ENCODE results near the gene SERTAD1.

The SERTAD1 gene

GRCh38 chr19:40388481-40388880 lies 37.3 kb downstream of the SERTAD1 start:
- DNase-seq (ENCODE audit: low read depth, low spot score), result no peak
- TF ChIP-seq CTCF (IDR thresholded peaks at IDR 0.05; ENCODE audit: insufficient read depth, low read length, missing control alignments), result no peak
- CTCF ChIA-PET, result no interaction called here
- no peak overlapping the region for H3K4me3 ChIP-seq (ENCODE audit: low read depth, low read length)
- POLR2A ChIA-PET, result no interaction called here

GRCh38 chr19:40387155-40387554 lies 38.6 kb downstream of the SERTAD1 start:
- H3K4me3 ChIP-seq (ENCODE audit: low read depth, low read length), result no peak overlapping the region
- DNase-seq (ENCODE audit: low read depth, low spot score), result no peak
- CTCF ChIA-PET, result interaction anchor here (1.0 kb wide), 1 partner anchor 13 kb away, joined by 3 read pairs; no protein-coding TSS in a partner anchor
- POLR2A ChIA-PET, result no interaction called here
- TF ChIP-seq CTCF (IDR thresholded peaks at IDR 0.05; ENCODE audit: insufficient read depth, low read length, missing control alignments), result no peak

DNA sequence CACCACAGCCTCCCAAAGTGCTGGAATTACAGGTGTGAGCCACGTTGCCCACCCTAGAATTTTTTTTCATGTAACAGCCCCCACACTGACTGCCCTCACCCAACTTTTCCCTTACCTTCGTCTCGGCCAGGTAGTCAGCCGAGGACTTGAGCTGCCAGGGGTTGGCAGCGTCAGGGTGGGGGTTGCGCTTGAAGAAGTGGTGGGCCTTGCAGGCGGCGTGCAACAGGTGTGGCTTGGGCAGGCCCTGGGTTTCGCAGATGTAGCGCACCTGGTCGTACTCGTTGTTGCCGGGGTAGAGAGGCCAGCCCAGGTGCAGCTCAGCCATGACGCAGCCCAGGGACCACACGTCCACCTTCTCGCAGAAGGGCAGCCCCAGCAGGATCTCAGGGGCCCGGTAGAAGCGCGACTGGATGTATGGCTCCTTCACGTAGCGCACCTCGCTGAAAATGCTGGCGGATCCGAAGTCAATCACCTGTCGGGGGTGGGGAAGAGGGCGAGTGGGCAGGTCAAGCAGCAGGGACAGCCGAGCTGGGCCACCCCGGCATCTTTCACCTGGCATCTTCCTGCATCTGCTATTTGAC lies 42.0 kb downstream of the SERTAD1 start:
- POLR2A ChIA-PET, result no interaction called here
- H3K4me3 ChIP-seq (ENCODE audit: low read depth, low read length), result no peak overlapping the region
- no peak for DNase-seq (ENCODE audit: low read depth, low spot score)
- CTCF ChIA-PET, result interaction anchor here (1.6 kb wide), 2 partner anchors 11 to 244 kb away, joined by 4 to 5 read pairs; no protein-coding TSS in a partner anchor
- no peak for TF ChIP-seq CTCF (IDR thresholded peaks at IDR 0.05; ENCODE audit: insufficient read depth, low read length, missing control alignments)

GRCh38 chr19:40381321-40381720 lies 44.5 kb downstream of the SERTAD1 start:
- no peak overlapping the region for H3K4me3 ChIP-seq (ENCODE audit: low read depth, low read length)
- ChIA-PET CTCF (interaction anchor here (1.1 to 1.2 kb wide), 2 partner anchors 10 to 13 kb away, joined by 3 read pairs; no protein-coding TSS in a partner anchor), POLR2A (interaction anchor here (0.6 kb wide), 1 partner anchor 9 kb away, joined by 3 read pairs; no protein-coding TSS in a partner anchor)
- no peak for DNase-seq (ENCODE audit: low read depth, low spot score)
- TF ChIP-seq CTCF (IDR thresholded peaks at IDR 0.05; ENCODE audit: insufficient read depth, low read length, missing control alignments), result peak; percentile 1

DNA sequence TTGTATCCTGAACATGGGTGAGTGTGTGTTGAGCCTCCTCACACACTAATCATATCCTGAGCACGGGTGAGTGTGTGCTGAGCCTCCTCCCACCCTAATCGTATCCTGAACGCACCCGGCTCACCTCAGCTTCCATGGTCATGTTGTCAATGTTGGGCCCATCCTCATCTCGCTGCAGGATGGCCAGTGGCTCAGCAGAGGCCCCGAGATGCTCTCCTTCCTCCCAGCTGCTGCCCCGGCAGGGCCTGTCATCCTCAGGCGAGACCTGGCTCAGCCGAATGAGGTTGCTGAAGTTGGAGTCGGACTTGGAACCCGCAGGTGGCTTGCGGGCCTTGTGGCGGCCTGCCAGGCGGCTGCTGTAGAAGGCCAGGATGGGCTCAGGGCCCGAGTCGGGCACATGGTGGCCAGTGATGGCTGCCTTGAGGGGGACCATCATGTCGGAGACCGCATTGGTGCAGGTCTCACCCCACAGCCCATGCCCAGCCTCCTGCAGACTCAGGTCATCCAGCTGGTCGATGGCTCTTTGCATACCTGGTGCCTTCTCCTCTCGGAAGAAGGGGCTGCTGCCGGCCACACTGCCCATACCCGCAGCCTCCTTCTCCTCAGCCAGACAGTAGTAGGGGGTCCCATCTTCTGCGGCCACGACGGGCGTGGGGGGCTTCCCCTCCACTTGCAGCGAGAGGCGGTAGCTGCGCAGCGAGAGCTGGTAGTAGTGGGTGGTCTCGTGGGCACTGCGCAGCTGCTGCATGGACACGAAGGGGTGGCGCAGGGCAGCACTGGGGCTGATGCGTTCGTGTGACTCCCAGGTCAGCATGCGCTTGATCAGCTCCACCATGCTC lies 45.4 kb downstream of the SERTAD1 start:
- ChIA-PET POLR2A (no interaction called here), CTCF (interaction anchor here (1.1 to 1.2 kb wide), 2 partner anchors 9 to 12 kb away, joined by 3 read pairs; no protein-coding TSS in a partner anchor)
- no peak overlapping the region for H3K4me3 ChIP-seq (ENCODE audit: low read depth, low read length)
- TF ChIP-seq CTCF (IDR thresholded peaks at IDR 0.05; ENCODE audit: insufficient read depth, low read length, missing control alignments), result no peak
- no peak for DNase-seq (ENCODE audit: low read depth, low spot score)

DNA sequence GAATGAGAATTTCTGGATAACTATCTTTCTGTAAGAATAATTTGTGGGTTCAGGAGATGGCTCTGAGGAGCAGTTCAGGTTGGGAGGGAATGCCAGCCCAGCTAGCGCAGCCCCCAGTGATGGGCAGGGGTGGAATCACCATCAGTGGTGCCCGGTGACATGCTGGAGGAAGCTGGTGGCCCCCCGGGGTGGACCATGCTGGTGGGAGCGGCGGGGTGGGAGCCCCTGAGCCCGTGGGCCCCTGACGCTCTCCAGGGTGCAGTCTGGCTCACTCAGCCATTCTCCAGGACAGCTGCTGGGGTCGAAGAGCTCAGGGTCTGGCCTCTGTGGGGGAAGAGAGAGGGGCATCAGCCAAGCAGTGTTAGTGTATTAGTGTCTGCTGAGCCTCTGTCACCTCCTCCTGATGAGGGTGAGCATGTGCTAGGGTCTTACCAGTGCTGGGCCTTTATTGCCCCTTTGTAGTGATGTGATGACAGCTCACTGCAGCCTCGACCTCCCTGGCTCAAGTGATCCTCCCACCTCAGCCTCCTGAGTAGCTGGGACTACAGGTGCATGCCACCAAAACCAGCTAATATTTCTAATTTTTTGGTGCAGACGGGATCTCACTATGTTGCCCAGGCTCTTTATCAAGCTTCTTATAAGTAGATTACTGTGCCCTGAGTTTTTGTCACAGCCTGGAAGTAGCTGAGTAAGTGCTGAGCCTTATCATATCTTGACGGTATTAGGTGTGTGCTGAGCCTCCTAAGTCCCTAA lies 46.2 kb downstream of the SERTAD1 start:
- no peak for TF ChIP-seq CTCF (IDR thresholded peaks at IDR 0.05; ENCODE audit: insufficient read depth, low read length, missing control alignments)
- POLR2A ChIA-PET, result no interaction called here
- CTCF ChIA-PET, result no interaction called here
- no peak overlapping the region for H3K4me3 ChIP-seq (ENCODE audit: low read depth, low read length)
- DNase-seq (ENCODE audit: low read depth, low spot score), result no peak

Measured in AG04449 (cell line).